ES-I3 (cell line): ENCODE data around the gene CCL3.

Experiments used
- H3K36me3 ChIP-seq: 2 replicates; pipeline ENCODE4 v1.6.1; 2013; ENCODE audit warnings: mild to moderate bottlenecking, low read length, control low read depth, moderate library complexity; ENCODE audit not compliant: insufficient read depth
- H3K4me1 ChIP-seq: 2 replicates; pipeline ENCODE4 v1.6.1; 2013; ENCODE audit warnings: mild to moderate bottlenecking, control low read depth, low read length; ENCODE audit not compliant: insufficient read depth
- H3K9ac ChIP-seq: 2 replicates; pipeline ENCODE4 v1.6.1; 2013; ENCODE audit warnings: low read depth, mild to moderate bottlenecking, low read length, moderate library complexity
- H3K9me3 ChIP-seq: 2 replicates; pipeline ENCODE4 v1.6.1; 2013; ENCODE audit warnings: mild to moderate bottlenecking, low read length, moderate library complexity; ENCODE audit not compliant: control insufficient read depth, insufficient read depth

The CCL3 gene

GRCh38 chr17:36059406-36059805 lies 30.5 kb downstream of the CCL3 start:
- H3K9ac ChIP-seq: no peak overlapping the region
- no peaks in the 10 kb centered on the region for H3K4me1 ChIP-seq
- no peaks in the 10 kb centered on the region for H3K9me3 ChIP-seq
- H3K36me3 ChIP-seq: no peaks in the 10 kb centered on the region

- Histone ChIP-seq H3K9me3 (no peaks in the 10 kb centered on the region), H3K9ac (no peak overlapping the region), H3K36me3 (no peaks in the 10 kb centered on the region), H3K4me1 (no peaks in the 10 kb centered on the region)
Observed at GRCh38 chr17:36057911-36058310, 32.0 kb downstream of the CCL3 start.

- Histone ChIP-seq H3K9ac (no peak overlapping the region), H3K9me3 (no peaks in the 10 kb centered on the region; the same call in 1 of the 2 replicates), H3K36me3 (no peaks in the 10 kb centered on the region), H3K4me1 (no peaks in the 10 kb centered on the region)
Observed at GRCh38 chr17:36055921-36056520, 33.9 kb downstream of the CCL3 start.

GRCh38 chr17:36055171-36055570 lies 34.8 kb downstream of the CCL3 start:
- Histone ChIP-seq H3K9ac (no peak overlapping the region), H3K36me3 (no peaks in the 10 kb centered on the region), H3K9me3 (no peaks in the 10 kb centered on the region; the same call in 1 of the 2 replicates), H3K4me1 (no peaks in the 10 kb centered on the region)

GRCh38 chr17:36049643-36050042 lies 40.3 kb downstream of the CCL3 start:
- Histone ChIP-seq H3K9me3 (no peaks in the 10 kb centered on the region; the same call in 1 of the 2 replicates), H3K4me1 (no peaks in the 10 kb centered on the region), H3K36me3 (no peaks in the 10 kb centered on the region), H3K9ac (no peak overlapping the region)

DNA sequence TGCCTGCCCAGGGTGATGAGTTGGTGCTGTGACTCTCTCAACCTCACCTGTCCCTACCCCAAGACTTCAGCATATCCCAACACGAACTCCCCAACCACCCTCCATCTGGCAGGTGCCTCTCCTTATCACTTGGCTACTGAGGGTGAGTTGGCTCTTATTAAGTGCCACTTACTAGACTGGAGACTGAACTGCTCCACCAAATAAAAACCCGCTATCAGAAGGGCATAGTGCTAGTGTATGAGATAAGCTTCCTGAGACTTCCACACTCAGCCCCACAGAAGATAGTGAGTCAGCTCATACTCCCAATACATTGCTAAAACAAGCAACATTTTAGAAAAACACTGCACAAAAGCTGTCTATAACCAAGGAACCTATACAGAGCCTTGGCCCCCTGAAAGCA lies 41.9 kb downstream of the CCL3 start:
- Histone ChIP-seq H3K9me3 (peaks cover 3% of the 10 kb centered on the region; the same call in 1 of the 2 replicates), H3K4me1 (no peaks in the 10 kb centered on the region), H3K9ac (no peak overlapping the region), H3K36me3 (no peaks in the 10 kb centered on the region)
